Peyer's patch (tissue), 4 donors: ENCODE data around the gene H2AZ2.

ENCODE experiments used
- POLR2A ChIP-seq, 2 donors: fragments of 450-650 bp; IDR thresholded peaks; one replicate each; pipeline ENCODE4 v1.5.1; 2017; ENCODE audit warnings: antibody characterized with exemption in 2 of 2, mild to moderate bottlenecking in 2 of 2, moderate library complexity in 2 of 2
- TF ChIP-seq, protein P1 (sequence below), 6 experiments: fragments of 450-650 bp in 4 of 6; fragments of 200-600 bp in 2 of 6; sonication (generic) in 1 of 6; IDR thresholded peaks; one replicate each; pipeline ENCODE4 v1.5.1; 2017 to 2019; ENCODE audit warnings: antibody characterized with exemption in 6 of 6, mild to moderate bottlenecking in 3 of 6, moderate library complexity in 1 of 6

- TF ChIP-seq, protein P1, sequence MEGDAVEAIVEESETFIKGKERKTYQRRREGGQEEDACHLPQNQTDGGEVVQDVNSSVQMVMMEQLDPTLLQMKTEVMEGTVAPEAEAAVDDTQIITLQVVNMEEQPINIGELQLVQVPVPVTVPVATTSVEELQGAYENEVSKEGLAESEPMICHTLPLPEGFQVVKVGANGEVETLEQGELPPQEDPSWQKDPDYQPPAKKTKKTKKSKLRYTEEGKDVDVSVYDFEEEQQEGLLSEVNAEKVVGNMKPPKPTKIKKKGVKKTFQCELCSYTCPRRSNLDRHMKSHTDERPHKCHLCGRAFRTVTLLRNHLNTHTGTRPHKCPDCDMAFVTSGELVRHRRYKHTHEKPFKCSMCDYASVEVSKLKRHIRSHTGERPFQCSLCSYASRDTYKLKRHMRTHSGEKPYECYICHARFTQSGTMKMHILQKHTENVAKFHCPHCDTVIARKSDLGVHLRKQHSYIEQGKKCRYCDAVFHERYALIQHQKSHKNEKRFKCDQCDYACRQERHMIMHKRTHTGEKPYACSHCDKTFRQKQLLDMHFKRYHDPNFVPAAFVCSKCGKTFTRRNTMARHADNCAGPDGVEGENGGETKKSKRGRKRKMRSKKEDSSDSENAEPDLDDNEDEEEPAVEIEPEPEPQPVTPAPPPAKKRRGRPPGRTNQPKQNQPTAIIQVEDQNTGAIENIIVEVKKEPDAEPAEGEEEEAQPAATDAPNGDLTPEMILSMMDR (IDR thresholded peaks at IDR 0.05), result no peak
- TF ChIP-seq POLR2A (IDR thresholded peaks at IDR 0.05), result no peak
Measured at GRCh38 chr7:44787041-44787440, 60.8 kb downstream of the H2AZ2 start.
